Stimulated activated CD4-positive, alpha-beta T cell treated with anti-CD3 and anti-CD28 coated beads, Interleukin-15, amount 100 ng/mL, for 1 hour (primary cell): ENCODE results near the gene RNF150.
A peak's percentile ranks its signal among the peaks of the same experiment; 100 is the strongest.
"Not testable (repeated sequence)": the region's sequence is repeated elsewhere in the genome, so short reads cannot be mapped to it uniquely, and the experiment has no call there.

Experiments used
- DNase-seq, 2 donors: peaks; one replicate each; pipeline ENCODE4 v3.0.0-alpha.2; 2020; ENCODE audit warnings: low read depth in 1 of 2, low spot score in 1 of 2

Gene RNF150

GRCh38 chr4:141133146-141133998 lies at the start of gene RNF150:
TSS of gene RNF150 (minus strand) at chr4:141133469.
- DNase-seq = peak in 1 of 2 donors; percentile 11

- DNase-seq = no peak
These were observed 47.9 kb upstream of the RNF150 start for GRCh38 chr4:141180991-141181761.

GRCh38 chr4:141179474-141180373 lies 46.5 kb upstream of the RNF150 start:
- DNase-seq = no peak

DNA sequence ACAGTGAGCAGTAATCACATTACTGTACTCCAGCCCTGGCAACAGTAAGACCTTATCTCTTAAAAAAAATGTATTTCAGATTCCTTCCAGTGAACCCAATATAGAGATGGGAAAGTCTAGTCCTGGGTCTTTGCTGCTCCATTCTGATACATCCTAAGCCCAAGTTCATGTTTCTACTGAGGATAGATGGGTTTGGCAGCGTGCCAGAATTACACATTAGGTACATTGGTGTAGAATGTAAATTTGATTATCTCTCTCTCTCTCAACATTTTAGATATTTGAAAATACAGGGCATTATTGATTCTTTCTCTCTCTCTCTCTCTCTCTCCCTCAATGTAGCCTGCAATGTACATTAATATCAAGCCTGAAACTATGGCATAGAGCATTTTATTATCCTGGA lies 43.9 kb upstream of the RNF150 start:
- no peak for DNase-seq

GRCh38 chr4:141174457-141174856 lies 41.2 kb upstream of the RNF150 start:
- DNase-seq = no peak

DNA sequence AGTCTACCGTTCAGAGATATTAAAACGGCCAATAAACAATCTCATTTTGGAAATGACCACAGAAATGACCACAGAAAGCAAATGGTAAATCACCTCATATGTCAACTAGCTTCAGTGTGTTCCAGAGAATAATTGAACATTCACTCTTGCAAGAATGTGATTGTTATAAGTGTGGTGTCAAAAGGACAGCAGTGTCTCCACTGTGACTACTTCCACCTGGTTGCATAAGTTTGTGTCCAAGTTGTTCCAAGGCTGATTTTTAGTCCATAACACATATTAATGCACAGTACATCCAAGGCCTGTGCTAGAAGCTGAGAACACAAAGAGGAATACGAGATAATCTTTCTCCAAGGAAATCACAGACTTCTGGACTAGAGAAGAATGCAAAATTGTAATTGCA lies 37.4 kb upstream of the RNF150 start:
- DNase-seq = no peak

GRCh38 chr4:141169391-141169790 lies 36.1 kb upstream of the RNF150 start:
- no peak for DNase-seq

- DNase-seq = not testable (repeated sequence)
These were observed 31.7 kb upstream of the RNF150 start for GRCh38 chr4:141165001-141165400.

DNA sequence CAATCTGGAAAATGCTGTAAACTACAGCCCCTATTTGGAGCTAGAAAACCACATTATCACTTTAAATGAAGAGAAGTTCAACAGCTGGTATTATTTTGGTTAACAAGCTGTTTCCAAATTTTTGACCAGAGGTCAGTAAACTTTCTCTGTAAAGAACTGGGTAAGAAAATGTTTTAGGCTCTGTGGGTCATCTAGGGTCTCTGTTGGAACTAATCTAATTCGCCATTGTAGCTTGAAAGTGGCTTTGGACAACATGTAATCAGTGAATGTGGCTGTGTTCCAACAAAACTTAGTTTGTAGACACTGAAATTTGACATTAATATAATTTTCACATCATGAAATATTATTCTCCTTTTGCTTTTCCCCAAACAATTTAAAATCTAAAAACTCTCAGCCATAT lies 25.8 kb upstream of the RNF150 start:
- DNase-seq = no peak

- no peak for DNase-seq
These were observed 24.9 kb upstream of the RNF150 start for GRCh38 chr4:141158219-141158618.

DNA sequence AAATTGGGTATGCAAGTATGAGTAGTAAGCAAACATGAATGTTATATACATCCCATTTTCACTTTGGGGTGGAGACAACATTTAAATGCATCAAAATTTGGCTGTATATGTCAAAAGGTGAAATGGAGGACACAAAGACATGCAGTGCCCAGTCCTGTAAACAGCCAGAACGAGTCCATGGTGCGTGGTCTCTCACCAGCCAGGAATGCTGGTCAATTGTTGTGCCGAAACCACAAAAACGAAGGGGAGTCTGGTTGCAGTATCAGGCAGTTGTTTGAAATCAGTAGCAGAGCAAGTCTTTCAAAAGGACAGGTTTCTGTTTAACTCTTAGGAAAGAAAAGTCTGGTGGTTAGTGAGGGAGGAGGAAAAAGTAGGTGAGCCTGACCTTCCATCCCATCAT lies 22.3 kb upstream of the RNF150 start:
- no peak for DNase-seq

DNA sequence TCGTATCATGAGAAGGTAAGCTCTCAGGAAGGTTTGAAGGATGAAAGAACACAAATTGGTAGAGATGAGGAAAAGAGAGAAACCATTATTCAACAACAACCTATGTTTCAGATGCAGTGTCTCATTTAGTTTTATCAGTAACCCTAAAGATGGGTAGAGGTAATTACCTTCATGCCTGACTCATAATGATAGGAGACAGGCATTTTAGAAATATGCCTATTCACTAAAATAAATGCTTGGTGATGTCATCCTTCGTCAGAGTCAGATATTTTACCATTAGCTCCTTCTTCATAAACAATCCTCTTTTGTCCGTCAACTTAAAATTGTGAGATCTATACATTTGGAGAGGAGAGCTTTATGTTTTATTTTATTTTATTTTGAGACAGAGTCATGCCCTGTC lies 21.5 kb upstream of the RNF150 start:
- DNase-seq = no peak

- no peak for DNase-seq
These were observed 20.7 kb upstream of the RNF150 start for GRCh38 chr4:141153751-141154510.

GRCh38 chr4:141144207-141144606 lies 10.9 kb upstream of the RNF150 start:
- DNase-seq = no peak

DNA sequence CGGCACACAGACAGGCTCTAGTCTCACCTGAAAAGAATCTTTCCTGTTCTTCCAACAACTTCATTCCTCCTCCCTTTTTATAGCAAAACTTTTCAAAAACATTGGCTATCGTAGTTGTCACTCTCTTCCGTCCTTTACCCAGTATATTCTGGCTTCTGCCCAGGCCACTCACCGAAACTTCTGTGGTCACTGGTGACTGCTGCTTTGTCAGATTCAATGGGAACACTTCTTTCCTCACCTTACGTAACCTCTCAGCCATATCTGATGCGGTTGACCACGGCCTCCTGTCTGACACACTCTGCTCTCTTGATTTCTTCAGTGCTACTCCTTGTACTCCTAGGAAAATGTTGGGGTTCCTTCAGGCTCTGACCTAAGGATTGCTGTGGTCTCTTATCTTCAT lies 9.2 kb upstream of the RNF150 start:
- no peak for DNase-seq

DNA sequence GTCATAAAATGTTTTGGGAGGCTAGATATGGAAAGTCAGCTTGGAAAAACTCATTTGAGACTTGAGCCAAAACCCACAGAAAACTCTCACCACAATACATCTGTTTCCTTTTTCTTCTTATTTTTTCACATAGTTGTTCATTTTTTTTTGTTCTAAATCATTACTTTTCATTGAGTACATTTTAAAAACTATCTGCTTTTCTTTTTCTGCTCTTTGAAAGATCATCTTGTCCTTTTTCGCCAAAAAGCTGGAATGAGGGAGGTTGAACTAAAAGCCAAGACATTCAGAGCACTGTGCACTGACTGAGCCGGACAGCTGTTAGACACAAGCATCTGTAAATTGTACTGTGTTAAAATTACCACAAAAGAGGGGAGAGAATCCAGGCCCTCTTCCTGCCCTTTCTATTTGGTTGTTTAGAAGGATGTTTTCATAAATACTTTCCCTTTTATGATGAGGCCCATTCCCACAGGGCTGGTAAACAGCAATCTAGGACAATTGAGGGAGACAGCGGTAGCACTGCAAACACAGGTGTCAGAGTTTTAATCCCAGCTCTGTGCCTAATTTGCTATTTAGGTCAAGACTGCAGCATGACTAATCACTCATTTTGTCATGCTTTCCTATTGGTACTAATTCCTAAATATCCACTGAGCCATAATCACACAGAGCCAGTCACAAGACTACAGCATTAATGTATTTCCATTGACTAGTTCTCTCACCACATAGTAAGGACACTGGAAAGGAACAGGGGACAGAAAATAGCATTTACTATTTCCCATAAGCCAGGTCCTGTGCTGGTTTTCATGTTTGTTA lies 7.3 kb upstream of the RNF150 start:
- DNase-seq = no peak

DNA sequence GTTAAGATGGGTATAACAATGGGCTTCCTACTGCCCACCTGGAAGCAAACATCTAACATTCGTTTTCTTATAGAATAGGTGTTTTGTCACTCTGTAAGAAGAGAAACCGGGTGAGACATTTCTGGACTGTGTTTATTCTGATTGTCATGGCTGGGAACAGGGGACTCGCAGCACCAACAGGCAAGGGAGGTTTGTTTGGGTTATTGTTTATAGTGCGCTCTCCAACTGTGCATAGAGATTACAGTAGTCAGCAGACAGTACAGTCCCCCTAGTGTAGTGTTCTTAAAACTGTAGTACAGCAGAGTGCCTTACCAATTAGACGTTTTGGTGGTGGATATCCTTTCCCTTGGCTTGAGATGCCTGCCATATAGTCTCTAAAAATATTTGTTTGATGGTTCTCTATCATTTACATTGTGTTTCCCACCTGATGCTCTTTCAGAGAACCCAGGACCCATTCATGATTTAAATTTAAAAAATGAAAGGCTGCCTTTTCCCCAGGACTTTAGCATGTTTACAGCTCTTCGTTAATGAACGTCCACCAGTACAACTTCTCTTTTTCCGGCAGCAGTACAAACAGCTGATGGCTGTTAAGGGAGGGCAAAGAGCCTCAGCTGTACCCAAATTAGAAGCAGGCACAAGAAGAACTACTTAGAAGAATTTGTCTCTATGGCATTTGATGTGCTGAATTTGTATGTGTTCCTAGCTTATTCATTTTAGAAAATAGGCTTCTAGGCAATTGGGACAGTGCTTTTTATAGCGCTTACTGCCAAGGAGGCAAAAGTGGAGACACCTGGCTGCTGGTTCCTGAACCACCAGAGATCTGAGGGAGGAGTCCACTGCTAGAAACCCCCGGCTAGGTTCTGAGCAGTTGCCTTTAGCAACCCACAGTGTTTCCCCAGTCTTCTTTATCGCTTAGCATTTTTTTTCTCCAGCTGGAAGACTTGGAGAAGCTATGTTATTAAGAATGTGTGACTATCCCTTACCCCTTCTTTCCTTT lies 1.0 kb upstream of the RNF150 start:
- DNase-seq = no peak

DNA sequence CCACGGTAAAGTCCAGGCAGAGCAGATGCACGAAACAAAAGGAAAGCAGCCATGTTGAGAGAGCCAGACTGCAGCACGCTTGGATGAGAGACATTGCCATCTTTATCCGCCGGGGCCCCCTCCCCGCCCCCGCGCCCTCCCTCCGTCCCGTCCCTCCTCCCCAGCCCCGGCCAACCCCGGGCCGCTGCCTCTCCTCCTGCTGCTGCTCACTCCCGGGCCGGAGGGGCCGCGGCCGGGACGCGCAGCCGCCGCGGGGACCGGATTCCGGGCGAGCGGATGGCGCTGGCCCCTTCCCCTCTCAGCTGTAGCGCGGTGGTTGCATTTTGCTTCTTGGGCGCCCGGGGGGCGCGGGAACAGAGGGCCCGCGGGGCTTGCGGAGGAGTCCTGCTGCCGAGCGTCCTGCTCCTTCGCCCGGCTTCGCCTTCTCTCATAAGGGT lies 542 bp downstream of the RNF150 start:
- DNase-seq = no peak
